H7 (cell line): Measurements from ENCODE around the gene TMEM132D. TPM values are rescaled to one million over a fixed set of nuclear protein-coding genes. Genes with fewer than 3 reads are reported as not detected.

ENCODE experiments used
- DNase-seq: peaks from one replicate; pipeline ENCODE4 v3.0.0; 2012
- H3K27me3 ChIP-seq: 2 replicates; pipeline ENCODE4 v1.6.0; 2011; ENCODE audit warnings: mild to moderate bottlenecking, low read length; ENCODE audit not compliant: control insufficient read depth, insufficient read depth
- H3K36me3 ChIP-seq: replicated peaks from 2 replicates; pipeline ENCODE4 v1.5.1; 2011; ENCODE audit warnings: low read length; ENCODE audit not compliant: control insufficient read depth, insufficient read depth
- H3K4me3 ChIP-seq: 2 replicates; pipeline ENCODE4 v1.5.1; 2011; ENCODE audit warnings: low read depth, mild to moderate bottlenecking, control low read depth, low read length, moderate library complexity; ENCODE audit not compliant: insufficient read depth
- total RNA-seq: library from RNA; depleted of rRNA; stranded (reverse); fragments of >200 nt; shearing (Covaris generic); gene quantifications from 2 replicates; pipeline ENCODE4 v1.2.3, GENCODE V29; 2014

Gene TMEM132D
- total RNA-seq, 1 experiment from 2014 or later, result 13.0 TPM

GRCh38 chr12:129337413-129337812, 566.4 kb downstream of the TMEM132D start:
- H3K27me3 ChIP-seq, result no peaks in the 10 kb centered on the region
- H3K4me3 ChIP-seq, result no peak overlapping the region
- DNase-seq, result no peak
- H3K36me3 ChIP-seq, result no peaks in the 10 kb centered on the region

DNA sequence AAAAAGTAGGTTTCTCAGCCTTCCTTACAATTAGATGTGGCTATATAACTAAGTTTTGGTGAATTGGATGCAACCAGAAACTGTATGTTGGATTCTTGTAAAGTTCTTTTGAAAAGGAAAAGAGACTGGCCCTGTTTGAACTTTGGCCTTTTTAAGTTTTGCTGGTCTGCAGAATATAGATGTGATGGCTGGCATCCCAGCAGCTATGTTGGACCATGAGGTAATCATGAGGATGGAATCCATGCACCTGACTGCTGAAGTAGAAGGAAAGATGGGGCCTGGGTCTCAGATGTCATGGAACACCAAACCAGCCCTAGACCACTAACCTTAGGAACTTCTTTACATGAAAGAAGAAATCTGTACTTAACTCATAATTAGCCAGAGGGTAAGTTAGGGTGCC, 568.1 kb downstream of the TMEM132D start:
- DNase-seq, result no peak
- H3K27me3 ChIP-seq, result no peaks in the 10 kb centered on the region
- H3K4me3 ChIP-seq, result no peak overlapping the region
- H3K36me3 ChIP-seq, result no peaks in the 10 kb centered on the region

GRCh38 chr12:129332286-129332685, 571.5 kb downstream of the TMEM132D start:
- no peaks in the 10 kb centered on the region for H3K36me3 ChIP-seq
- DNase-seq, result no peak
- H3K27me3 ChIP-seq, result no peaks in the 10 kb centered on the region
- H3K4me3 ChIP-seq, result no peak overlapping the region

DNA sequence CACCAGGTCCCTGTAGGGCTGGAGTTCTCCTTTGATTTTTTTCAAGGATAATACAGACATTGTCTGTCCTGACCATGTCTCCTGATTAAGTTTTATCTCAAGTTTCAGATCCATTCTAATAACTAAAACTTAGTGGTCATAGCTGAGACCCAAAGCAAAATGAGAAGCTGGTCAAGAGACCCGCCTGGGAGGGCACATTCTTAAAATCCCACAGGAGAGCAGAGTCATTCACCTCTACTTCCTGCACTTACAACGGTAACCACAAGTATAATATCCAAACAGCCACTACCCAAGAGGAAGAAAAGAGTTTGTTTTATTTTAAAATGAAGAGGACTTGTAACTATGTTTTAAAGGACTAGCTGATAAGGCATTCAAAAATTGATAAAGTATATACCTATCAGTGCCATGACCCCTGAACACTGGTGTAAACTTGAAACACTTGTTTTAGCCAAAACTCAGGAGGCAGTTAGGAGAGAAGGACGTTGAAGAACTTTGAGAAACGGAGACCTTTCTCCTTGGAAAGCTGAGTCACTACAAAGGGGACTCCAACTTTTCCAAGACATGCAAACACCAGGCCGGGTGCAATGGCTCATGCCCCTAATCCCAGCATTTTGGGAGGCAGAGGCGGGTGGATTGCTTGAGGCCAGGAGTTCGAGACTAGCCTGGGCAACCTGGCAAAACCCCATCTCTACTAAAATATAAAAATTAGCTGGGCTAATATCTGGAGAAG, 572.3 kb downstream of the TMEM132D start:
- H3K4me3 ChIP-seq, result no peak overlapping the region
- no peak for DNase-seq
- no peaks in the 10 kb centered on the region for H3K36me3 ChIP-seq
- no peaks in the 10 kb centered on the region for H3K27me3 ChIP-seq

GRCh38 chr12:129328235-129328634, 575.6 kb downstream of the TMEM132D start:
- H3K27me3 ChIP-seq, result no peaks in the 10 kb centered on the region
- H3K36me3 ChIP-seq, result no peaks in the 10 kb centered on the region
- DNase-seq, result no peak
- H3K4me3 ChIP-seq, result no peak overlapping the region

GRCh38 chr12:129325566-129325965, 578.3 kb downstream of the TMEM132D start:
- DNase-seq, result no peak

DNA sequence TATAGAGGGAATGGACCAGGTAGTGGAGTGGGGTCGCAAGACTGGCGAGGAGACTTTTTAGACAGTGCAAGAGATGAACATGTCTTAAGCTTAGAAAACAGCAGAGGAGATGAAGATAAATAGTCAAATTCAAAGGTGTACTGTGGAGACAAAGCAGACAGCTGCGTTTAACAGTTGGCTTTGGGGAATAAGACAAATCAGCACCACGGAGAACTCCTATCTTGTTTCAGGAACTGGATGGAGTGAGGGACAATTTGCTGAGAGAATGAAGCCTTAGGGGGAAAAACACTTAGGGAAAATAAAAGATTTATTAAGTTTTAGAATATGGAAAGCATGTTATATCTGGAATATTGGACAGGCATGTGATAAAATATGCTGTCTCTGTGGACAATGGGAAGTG, 591.8 kb downstream of the TMEM132D start:
- Histone ChIP-seq H3K36me3 (no peaks in the 10 kb centered on the region), H3K4me3 (no peak overlapping the region), H3K27me3 (no peaks in the 10 kb centered on the region)
- DNase-seq, result peak; percentile 38

More at GRCh38 chr12:129325566-129325965, 578.3 kb downstream of the TMEM132D start:
- no peaks in the 10 kb centered on the region for H3K27me3 ChIP-seq
- H3K36me3 ChIP-seq, result no peaks in the 10 kb centered on the region
- no peak overlapping the region for H3K4me3 ChIP-seq

- H3K27me3 ChIP-seq, result no peaks in the 10 kb centered on the region
- peak; percentile 35 for DNase-seq
- H3K36me3 ChIP-seq, result no peaks in the 10 kb centered on the region
- no peak overlapping the region for H3K4me3 ChIP-seq
Observed at GRCh38 chr12:129310346-129310745, 593.5 kb downstream of the TMEM132D start.

GRCh38 chr12:129305851-129306250, 598.0 kb downstream of the TMEM132D start:
- no peaks in the 10 kb centered on the region for H3K36me3 ChIP-seq
- H3K27me3 ChIP-seq, result no peaks in the 10 kb centered on the region
- DNase-seq, result no peak
- no peak overlapping the region for H3K4me3 ChIP-seq

DNA sequence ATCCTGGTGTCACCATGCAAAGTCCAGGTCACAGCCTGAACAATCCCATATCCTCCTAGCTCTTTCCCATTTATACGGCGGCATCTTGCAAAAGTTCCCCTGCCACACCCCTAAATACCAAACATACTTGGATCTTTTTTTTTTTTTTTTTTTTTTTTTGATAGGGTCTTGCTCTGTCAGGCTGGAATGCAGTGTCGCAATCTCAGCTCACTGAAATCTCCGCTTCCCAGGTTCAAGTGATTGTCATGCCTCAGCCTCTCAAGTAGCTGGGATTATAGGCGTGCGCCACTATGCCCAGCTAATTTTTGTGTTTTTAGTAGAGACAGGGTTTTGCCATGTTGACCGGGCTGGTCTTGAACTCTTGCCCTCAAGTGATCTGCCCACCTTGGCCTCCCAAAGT, 599.3 kb downstream of the TMEM132D start:
- no peak overlapping the region for H3K4me3 ChIP-seq
- no peaks in the 10 kb centered on the region for H3K27me3 ChIP-seq
- H3K36me3 ChIP-seq, result no peaks in the 10 kb centered on the region
- no peak for DNase-seq

DNA sequence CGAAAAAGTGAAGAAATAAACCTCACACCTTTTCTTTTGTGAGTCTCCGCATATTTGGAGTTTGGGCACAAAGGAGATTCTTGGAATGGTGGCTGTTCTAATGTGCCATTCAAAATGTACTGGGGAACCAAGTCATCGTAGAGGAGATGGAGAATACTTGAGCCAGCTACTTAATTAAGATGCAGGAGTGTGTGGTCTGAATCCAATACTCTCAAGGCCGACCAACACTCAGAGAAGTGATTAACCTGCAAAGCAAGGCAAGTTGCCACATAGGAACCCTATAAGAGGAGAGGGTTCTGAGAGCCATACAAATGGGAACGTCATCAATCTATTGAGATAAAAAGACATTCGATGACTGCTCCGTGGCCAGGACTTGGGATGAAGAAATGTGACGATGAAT, 603.8 kb downstream of the TMEM132D start:
- H3K27me3 ChIP-seq, result no peaks in the 10 kb centered on the region
- H3K4me3 ChIP-seq, result no peak overlapping the region
- H3K36me3 ChIP-seq, result no peaks in the 10 kb centered on the region
- no peak for DNase-seq

DNA sequence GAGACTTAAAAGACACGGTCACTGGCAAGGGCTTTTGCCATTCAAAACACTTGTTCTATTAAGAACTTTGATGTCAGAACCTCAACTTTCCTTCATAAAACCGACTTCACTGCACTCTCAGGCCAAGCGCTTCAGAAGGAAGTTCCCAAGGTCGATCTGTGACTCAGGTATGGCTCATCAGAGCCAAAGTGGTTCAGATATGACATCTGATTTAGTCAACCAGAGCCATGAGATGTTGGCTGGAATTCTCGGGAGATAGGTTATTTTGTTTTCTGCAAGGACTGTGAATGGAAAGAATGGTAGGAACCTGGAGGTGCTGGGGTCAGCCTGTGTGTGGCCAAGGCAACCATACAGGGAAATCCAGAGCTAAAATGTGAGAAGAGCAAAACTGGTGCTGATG, 604.9 kb downstream of the TMEM132D start:
- Histone ChIP-seq H3K4me3 (no peak overlapping the region), H3K36me3 (no peaks in the 10 kb centered on the region), H3K27me3 (no peaks in the 10 kb centered on the region)
- DNase-seq, result no peak

DNA sequence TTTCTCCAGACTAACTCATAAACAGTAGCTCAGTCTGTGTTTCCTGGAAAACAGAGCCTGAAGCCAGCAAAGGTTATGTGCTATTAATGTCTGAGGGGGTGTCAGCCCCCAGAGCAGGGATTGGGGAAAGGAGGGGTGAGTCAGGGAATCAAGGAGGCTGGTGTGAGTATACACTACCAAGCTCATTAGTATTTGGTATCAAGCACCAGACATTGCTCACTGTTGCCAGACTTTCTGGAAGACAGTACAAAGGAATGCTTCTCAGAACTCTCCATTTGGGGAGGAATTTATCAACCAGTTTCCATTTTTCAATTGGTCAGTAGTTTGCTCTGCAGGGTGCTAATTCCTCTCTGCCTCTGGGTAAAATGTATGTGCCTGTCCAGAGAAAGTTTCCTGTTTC, 607.2 kb downstream of the TMEM132D start:
- Histone ChIP-seq H3K4me3 (no peak overlapping the region), H3K27me3 (no peaks in the 10 kb centered on the region), H3K36me3 (no peaks in the 10 kb centered on the region)
- no peak for DNase-seq

GRCh38 chr12:129294868-129295267, 609.0 kb downstream of the TMEM132D start:
- no peak for DNase-seq
- no peaks in the 10 kb centered on the region for H3K36me3 ChIP-seq
- no peaks in the 10 kb centered on the region for H3K27me3 ChIP-seq
- H3K4me3 ChIP-seq, result no peak overlapping the region

GRCh38 chr12:129279771-129280170, 624.1 kb downstream of the TMEM132D start:
- H3K4me3 ChIP-seq, result no peak overlapping the region
- H3K36me3 ChIP-seq, result no peaks in the 10 kb centered on the region
- H3K27me3 ChIP-seq, result no peaks in the 10 kb centered on the region
- DNase-seq, result no peak
